G401 (cell line): ENCODE results near the gene AP4E1. TPM values are rescaled to one million over a fixed set of nuclear protein-coding genes. Genes with fewer than 3 reads are reported as not detected.
"Not testable (repeated sequence)": the region's sequence is repeated elsewhere in the genome, so short reads cannot be mapped to it uniquely, and the experiment has no call there.

Experiments used
- DNase-seq: peaks from one replicate; pipeline ENCODE4 v3.0.0-alpha.2; 2015; ENCODE audit warnings: low spot score
- in situ Hi-C: cut with HindIII; loops from 2 replicates; pipeline ENCODE4 v1.10.0; 2016; ENCODE audit warnings: low sequenced_read_pairs, mixed read lengths
- total RNA-seq: library from RNA; depleted of rRNA; stranded (reverse); fragments of >200 nt; shearing (Covaris generic); gene quantifications from 2 replicates; pipeline ENCODE4 v1.2.3, GENCODE V29; 2014

AP4E1 gene
- total RNA-seq, 1 experiment from 2014 or later = 10.5 TPM

- in situ Hi-C loops = no loop called here
- DNase-seq = no peak
These were observed 21.7 kb upstream of the AP4E1 start for GRCh38 chr15:50886611-50887345.

DNA sequence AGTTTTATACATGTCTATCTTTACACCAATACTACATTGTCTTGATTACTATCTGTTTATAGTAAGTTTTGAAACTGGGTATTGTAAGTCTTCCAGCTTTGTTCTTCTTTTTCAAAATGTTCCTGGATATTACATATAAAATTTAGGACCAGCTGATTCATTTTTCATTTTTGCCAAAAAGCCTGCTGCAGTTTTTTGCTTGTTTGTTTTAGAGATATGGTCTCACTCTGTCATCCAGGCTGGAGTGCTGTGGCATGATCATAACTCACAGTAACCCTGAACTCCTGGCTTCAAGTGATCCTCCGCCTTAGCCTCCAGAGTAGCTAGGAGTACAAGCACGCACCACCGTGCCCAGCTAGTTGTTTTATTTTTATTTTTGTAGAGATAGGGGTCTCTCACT, 20.4 kb upstream of the AP4E1 start:
- no peak for DNase-seq
- in situ Hi-C loops = no loop called here

GRCh38 chr15:50889589-50889988, 18.9 kb upstream of the AP4E1 start:
- in situ Hi-C loops = no loop called here

GRCh38 chr15:50890751-50891150, 17.7 kb upstream of the AP4E1 start:
- in situ Hi-C loops = no loop called here

More at GRCh38 chr15:50889589-50889988, 18.9 kb upstream of the AP4E1 start:
- DNase-seq = no peak

DNA sequence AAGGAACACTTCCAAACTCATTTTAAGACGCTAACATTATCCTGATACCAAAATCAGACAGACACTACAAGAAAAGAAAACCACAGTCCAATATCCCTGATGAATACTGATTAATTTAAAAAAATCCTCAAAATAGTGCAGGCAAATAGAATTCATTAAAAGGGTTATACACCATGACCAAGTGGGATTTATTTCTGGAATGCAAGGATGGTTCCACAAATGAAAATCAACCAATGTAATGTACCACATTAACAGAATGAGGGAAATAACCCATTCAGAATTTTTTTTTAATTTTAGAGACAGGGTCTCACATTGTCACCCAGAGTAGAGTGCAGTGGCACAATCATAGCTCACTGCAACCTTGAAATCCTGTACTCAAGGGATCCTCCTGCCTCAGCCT, 17.3 kb upstream of the AP4E1 start:
- in situ Hi-C loops = no loop called here
- DNase-seq = no peak

More at GRCh38 chr15:50890751-50891150, 17.7 kb upstream of the AP4E1 start:
- no peak for DNase-seq

- DNase-seq = no peak
- in situ Hi-C loops = no loop called here
These were observed 14.5 kb upstream of the AP4E1 start for GRCh38 chr15:50893976-50894375.

- DNase-seq, in situ Hi-C loops: not testable (repeated sequence)
These were observed 7.1 kb upstream of the AP4E1 start for GRCh38 chr15:50901390-50901789.

DNA sequence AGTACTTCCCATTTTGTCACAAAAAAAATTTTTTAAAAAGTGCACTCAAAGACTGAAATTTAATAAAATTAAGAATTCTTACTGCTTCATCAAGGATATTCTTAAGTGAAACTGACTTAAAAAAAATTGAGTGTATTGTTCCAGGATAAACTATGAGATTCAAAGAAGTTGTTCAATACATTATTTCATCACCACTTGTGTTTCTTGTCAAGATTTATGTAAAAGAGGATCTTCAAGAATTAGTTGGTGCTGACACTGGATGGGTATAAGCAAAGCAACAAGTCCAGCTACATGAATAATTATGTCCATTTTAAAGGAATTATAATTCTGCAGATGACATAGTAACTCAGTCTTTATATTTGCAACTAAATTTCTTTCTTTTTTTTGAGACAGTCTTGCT, 4.3 kb upstream of the AP4E1 start:
- no peak for DNase-seq
- in situ Hi-C loops = no loop called here

DNA sequence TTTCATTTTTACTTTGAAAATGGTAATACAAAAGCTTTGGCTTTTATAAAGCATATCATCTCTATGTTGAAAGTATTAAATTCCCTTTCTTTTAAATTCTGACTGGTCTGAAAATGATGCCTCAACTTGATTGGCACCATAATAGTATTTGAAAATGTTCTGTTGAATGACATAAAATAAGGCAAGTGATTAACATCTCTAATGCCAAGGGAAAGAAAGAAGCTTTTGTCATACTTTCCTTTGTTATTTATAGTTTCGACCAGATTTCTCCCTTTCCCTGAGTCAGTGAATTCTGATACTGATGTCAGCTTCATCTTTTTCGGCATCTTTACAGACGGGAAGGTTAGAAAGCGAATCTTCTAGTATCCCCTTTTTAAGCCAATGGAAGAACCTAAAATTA, 3.4 kb upstream of the AP4E1 start:
- in situ Hi-C loops = no loop called here
- no peak for DNase-seq

DNA sequence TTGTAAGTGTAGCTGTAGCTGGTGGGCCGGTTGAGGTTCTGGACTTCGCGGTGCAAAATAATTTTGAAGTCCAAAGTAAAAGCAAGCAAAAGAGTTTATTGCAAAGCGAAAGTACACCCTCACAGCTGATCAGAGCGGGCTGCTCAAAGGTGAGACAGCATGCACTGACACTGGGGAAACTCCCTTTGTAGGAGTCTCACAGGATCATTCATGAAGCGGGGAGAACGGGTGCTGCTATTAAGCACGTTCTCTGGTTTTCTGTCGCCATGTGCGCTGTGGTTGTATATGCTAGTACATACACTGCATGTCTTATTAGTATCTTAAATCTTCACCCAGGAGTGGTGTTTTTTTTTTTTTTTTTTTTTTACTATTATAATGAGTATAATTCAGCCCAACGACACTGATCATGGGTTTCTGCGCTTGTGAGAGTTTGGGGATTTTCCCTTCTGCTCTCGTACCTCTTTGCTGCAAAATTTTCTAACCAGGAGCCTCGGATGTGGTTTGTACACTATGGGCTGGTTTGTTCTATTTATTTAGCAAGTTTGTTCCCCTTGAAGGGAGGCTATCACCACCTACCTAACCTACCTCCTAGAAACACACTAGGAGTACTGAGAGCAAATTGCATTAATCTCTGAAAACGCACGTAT, 1.4 kb upstream of the AP4E1 start:
- peak; percentile 22 for DNase-seq
- in situ Hi-C loops = no loop called here

DNA sequence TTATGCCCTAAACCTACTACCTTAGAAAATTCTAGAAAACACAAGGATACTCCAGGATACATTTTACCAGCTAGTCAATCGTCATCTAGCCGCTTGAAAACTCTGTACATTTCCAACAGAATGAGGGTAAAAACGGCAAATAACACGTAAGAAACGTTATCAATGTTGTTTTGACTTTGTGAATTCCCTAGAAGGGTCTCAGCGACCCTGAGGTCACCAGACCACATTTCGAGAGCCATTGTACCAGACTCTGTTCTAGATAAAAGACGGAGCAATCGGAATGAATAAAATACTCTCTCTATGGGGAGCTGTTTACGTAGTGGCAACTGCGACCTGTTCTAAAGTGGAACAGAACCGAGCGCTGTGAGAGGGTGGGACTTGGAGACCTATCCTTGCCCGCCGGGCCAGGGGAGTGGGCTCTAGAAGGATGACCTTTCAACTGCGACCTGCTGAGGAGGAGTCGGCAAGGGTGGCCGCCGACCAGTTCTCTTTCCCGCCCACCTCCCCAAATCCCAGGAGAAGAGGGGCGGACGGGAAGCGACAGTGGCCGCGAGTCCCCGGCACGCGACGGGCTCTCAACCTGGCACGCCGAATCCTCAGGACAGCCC, 778 bp upstream of the AP4E1 start:
- DNase-seq = peak; percentile 74
- in situ Hi-C loops = no loop called here

DNA sequence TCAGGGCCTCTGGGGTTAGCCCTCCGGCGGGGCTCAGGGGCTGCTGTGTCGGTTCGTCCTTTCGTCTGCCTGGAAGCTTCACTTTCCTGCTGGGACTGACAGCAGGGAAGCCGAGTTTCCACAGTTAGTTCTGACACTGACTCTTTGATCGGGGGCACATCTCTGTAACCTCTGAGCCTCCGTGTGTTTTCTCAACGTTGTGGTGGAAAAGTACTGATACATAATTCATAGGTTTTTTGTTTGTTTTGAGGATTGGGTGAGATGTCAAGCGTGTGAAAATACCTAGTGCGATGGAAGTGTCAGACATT, 481 bp downstream of the AP4E1 start:
- in situ Hi-C loops = no loop called here
- no peak for DNase-seq

- DNase-seq, in situ Hi-C loops: not testable (repeated sequence)
These were observed 1.9 kb downstream of the AP4E1 start for GRCh38 chr15:50910426-50910795.

GRCh38 chr15:50911001-50911400, 2.5 kb downstream of the AP4E1 start:
- DNase-seq = no peak
- in situ Hi-C loops = no loop called here

GRCh38 chr15:50911621-50912020, 3.1 kb downstream of the AP4E1 start:
- DNase-seq = no peak
- in situ Hi-C loops = no loop called here

DNA sequence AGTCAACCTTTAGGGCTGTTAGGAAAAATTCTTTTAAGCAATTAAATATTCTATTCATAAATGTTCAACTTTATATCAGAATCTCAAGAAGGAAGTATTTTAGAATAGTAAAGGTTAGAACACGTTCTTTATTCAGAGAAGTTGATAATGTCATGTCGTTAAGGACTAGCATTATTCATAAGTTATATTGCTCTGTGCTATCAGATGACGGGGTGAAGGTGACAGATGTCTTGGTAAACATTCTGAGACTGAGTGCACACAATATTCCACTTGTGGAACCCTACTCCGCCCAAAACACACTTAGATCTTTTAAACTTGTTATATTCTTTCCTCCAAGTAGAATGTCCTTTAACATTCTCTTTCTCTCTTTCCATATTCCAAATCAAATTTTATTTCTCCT, 7.9 kb downstream of the AP4E1 start:
- in situ Hi-C loops = no loop called here
- no peak for DNase-seq

DNA sequence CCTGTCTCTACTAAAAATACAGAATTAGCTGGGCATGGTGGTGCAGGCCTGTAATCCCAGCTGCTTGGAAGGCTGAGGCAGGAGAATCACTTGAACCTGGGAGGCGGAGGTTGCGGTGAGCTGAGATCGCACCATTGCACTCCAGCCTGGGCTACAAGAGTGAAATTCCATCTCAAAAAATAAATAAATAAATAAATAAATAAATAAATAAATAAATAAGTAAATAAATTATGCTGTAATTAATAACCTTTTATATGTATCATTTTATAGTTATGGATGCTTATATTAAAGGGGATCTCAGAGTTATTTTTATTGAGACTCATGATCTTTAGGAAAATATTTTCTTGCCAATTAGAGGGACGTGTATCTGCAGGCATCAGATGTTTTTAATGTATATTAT, 10.9 kb downstream of the AP4E1 start:
- DNase-seq, in situ Hi-C loops: not testable (repeated sequence)

GRCh38 chr15:50925281-50925680, 16.8 kb downstream of the AP4E1 start:
- in situ Hi-C loops = no loop called here

DNA sequence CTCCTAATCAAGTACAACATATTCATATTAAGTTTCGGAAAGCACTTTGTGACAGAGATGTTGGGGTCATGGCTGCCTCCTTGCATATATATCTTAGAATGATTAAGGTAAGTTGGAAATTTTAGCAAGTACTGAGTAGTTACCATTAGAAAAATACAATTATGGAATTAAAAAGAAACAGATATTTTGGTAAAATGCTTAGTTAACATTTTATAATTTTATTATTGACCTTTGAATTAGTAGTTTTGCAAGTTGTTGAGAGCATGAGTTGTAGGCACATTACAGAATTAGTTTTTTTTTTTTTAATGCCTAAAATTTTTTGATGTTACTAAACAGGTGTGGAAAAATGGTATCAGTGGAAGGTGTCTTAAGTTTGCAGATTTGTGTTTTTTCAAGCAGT, 20.6 kb downstream of the AP4E1 start:
- no peak for DNase-seq
- in situ Hi-C loops = no loop called here

More at GRCh38 chr15:50925281-50925680, 16.8 kb downstream of the AP4E1 start:
- no peak for DNase-seq

GRCh38 chr15:50930792-50931191, 22.3 kb downstream of the AP4E1 start:
- in situ Hi-C loops = no loop called here
- no peak for DNase-seq

- in situ Hi-C loops = no loop called here
- DNase-seq = no peak
These were observed 24.9 kb downstream of the AP4E1 start for GRCh38 chr15:50933341-50933740.
